BLaER1 treated with 17β-estradiol and CSF1 and Interleukin-3, amounts not matched to agents 10 nM and 100 nM (cell line): ENCODE measurements around the gene PMEPA1.

ENCODE experiments used
- H3K27ac ChIP-seq, 11 experiments: shearing (Covaris generic); formaldehyde crosslinking; 2 replicates each; pipeline ENCODE4 v1.8.1; 2022
- H3K27me3 ChIP-seq, 11 experiments: shearing (Covaris generic); formaldehyde crosslinking; 2 replicates each; pipeline ENCODE4 v1.8.1; 2022
- H3K36me3 ChIP-seq, 11 experiments: shearing (Covaris generic); formaldehyde crosslinking; 2 replicates each; pipeline ENCODE4 v1.8.1; 2022
- H3K4me1 ChIP-seq, 10 experiments: shearing (Covaris generic); formaldehyde crosslinking; 2 replicates each; pipeline ENCODE4 v1.8.1; 2022
- H3K4me2 ChIP-seq, 11 experiments: shearing (Covaris generic); formaldehyde crosslinking; 2 replicates each; pipeline ENCODE4 v1.8.1; 2022
- H3K4me3 ChIP-seq, 10 experiments: shearing (Covaris generic); formaldehyde crosslinking; 2 replicates each; pipeline ENCODE4 v1.8.1; 2022
- H3K9ac ChIP-seq, 11 experiments: shearing (Covaris generic); formaldehyde crosslinking; 2 replicates each; pipeline ENCODE4 v1.8.1; 2022
- H3K9me3 ChIP-seq, 11 experiments: shearing (Covaris generic); formaldehyde crosslinking; replicated peaks in 1 of 11; 2 replicates each; pipeline ENCODE4 v1.8.1; 2022
- H4K20me1 ChIP-seq, 11 experiments: shearing (Covaris generic); formaldehyde crosslinking; 2 replicates each; pipeline ENCODE4 v1.8.1; 2022
- Cebpa-rat ChIP-seq, 11 experiments: shearing (Covaris generic); IDR thresholded peaks; 2 replicates each; pipeline ENCODE4 v1.8.1; 2022

Gene PMEPA1

GRCh38 chr20:57703013-57703412 lies 6.8 kb downstream of the PMEPA1 start:
- Histone ChIP-seq H4K20me1 (peaks cover 4 to 100% (median 97%) of the 10 kb centered on the region in 11 experiments; a peak in 20 of 22 replicates), H3K9me3 (no peaks in the 10 kb centered on the region), H3K4me1 (peaks cover 42 to 100% (median 100%) of the 10 kb centered on the region in 10 experiments), H3K27me3 (peaks cover 0 to 86% (median 0%) of the 10 kb centered on the region in 11 experiments; a peak in 7 of 22 replicates), H3K27ac (peak overlapping the region in 4 of 11 experiments; percentile 52 to 89 (median 58); a peak in 8 of 22 replicates), H3K9ac (peak overlapping the region in 4 of 11 experiments; percentile 51 to 93 (median 58); a peak in 8 of 22 replicates), H3K36me3 (peaks cover 0 to 3% (median 0%) of the 10 kb centered on the region in 11 experiments; a peak in 2 of 22 replicates), H3K4me3 (peak overlapping the region in 2 of 10 experiments; percentile 21 to 28; a peak in 3 of 20 replicates), H3K4me2 (peak overlapping the region; percentile 27 to 98 (median 91))
- no peak for TF ChIP-seq Cebpa-rat (IDR thresholded peaks at IDR 0.05)

DNA sequence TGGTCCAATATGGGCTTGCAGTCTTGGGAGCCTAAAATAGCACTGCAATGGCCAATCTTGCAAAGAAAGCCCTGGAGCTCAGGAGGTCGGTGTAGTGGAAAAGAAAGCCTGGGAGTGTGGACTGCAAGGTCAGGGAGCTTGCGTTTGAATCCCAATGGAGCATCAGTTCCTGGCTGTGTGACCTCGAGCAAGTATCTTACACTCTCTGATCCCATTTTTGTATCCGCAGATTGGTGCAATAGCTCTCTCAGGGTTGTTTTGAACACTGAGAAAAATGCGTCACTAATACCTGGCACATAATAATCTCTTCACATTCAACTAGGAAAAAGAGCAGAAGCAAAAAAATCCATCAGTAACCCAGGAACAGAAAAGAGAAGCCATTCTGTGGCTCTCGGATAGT lies 7.3 kb downstream of the PMEPA1 start:
- H4K20me1 ChIP-seq: peaks cover 4 to 100% (median 97%) of the 10 kb centered on the region in 11 experiments; a peak in 20 of 22 replicates
- peak overlapping the region in 4 of 11 experiments; percentile 52 to 89 (median 58); a peak in 7 of 22 replicates for H3K27ac ChIP-seq
- H3K4me2 ChIP-seq: peak overlapping the region in 9 of 11 experiments; percentile 81 to 98 (median 92); a peak in 19 of 22 replicates
- no peak for TF ChIP-seq Cebpa-rat (IDR thresholded peaks at IDR 0.05)
- peak overlapping the region in 2 of 10 experiments; percentile 21 to 28; a peak in 2 of 20 replicates for H3K4me3 ChIP-seq
- peaks cover 0 to 82% (median 0%) of the 10 kb centered on the region in 11 experiments; a peak in 7 of 22 replicates for H3K27me3 ChIP-seq
- no peaks in the 10 kb centered on the region for H3K9me3 ChIP-seq
- H3K4me1 ChIP-seq: peaks cover 40 to 100% (median 100%) of the 10 kb centered on the region in 10 experiments
- peaks cover 0 to 3% (median 0%) of the 10 kb centered on the region in 11 experiments; a peak in 2 of 22 replicates for H3K36me3 ChIP-seq
- peak overlapping the region in 4 of 11 experiments; percentile 44 to 93 (median 58); a peak in 7 of 22 replicates for H3K9ac ChIP-seq

GRCh38 chr20:57702091-57702490 lies 7.7 kb downstream of the PMEPA1 start:
- H4K20me1 ChIP-seq: peaks cover 4 to 100% (median 97%) of the 10 kb centered on the region in 11 experiments; a peak in 20 of 22 replicates
- H3K9ac ChIP-seq: peak overlapping the region in 2 of 11 experiments; percentile 2 to 93; a peak in 3 of 22 replicates
- H3K4me3 ChIP-seq: no peak overlapping the region
- H3K4me1 ChIP-seq: peaks cover 36 to 100% (median 100%) of the 10 kb centered on the region in 10 experiments
- peaks cover 0 to 82% (median 0%) of the 10 kb centered on the region in 11 experiments; a peak in 7 of 22 replicates for H3K27me3 ChIP-seq
- no peak for TF ChIP-seq Cebpa-rat (IDR thresholded peaks at IDR 0.05)
- H3K4me2 ChIP-seq: peak overlapping the region in 9 of 11 experiments; percentile 81 to 98 (median 92); a peak in 18 of 22 replicates
- H3K9me3 ChIP-seq: no peaks in the 10 kb centered on the region
- H3K36me3 ChIP-seq: peaks cover 0 to 3% (median 0%) of the 10 kb centered on the region in 11 experiments; a peak in 2 of 22 replicates
- peak overlapping the region in 3 of 11 experiments; percentile 15 to 60 (median 56); a peak in 3 of 22 replicates for H3K27ac ChIP-seq

GRCh38 chr20:57701651-57702050 lies 8.2 kb downstream of the PMEPA1 start:
- peak overlapping the region in 9 of 11 experiments; percentile 81 to 98 (median 92); a peak in 18 of 22 replicates for H3K4me2 ChIP-seq

DNA sequence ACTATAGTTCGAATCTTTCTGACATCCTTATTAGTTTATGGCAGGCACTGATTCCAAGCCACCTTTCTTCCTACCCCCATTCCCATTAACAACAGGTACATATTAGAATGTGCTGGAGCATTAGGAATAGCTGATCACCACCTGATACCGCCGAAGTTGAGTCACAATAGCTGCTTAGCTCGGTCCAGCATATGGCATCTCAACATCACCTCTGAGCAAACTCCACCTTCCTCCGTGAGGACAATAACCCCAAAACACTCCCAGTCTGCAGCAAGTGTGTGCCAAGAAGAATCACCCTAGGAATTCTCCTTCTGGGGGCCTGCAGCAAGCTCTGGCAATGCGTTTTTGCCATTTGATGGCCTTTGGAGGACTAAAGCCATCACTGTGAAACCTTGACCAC lies 8.7 kb downstream of the PMEPA1 start:
- Histone ChIP-seq H3K4me3 (no peak overlapping the region), H3K9me3 (no peaks in the 10 kb centered on the region), H3K4me2 (peak overlapping the region in 8 of 11 experiments; percentile 81 to 98 (median 94); a peak in 17 of 22 replicates), H3K9ac (0 out of 22 replicates have a peak overlapping the region, but pooled peaks of 1 of the 11 experiments have one; percentile 15), H3K27me3 (peaks cover 0 to 82% (median 0%) of the 10 kb centered on the region in 11 experiments; a peak in 7 of 22 replicates), H3K36me3 (peaks cover 0 to 3% (median 0%) of the 10 kb centered on the region in 11 experiments; a peak in 2 of 22 replicates), H4K20me1 (peaks cover 3 to 100% (median 97%) of the 10 kb centered on the region in 11 experiments; a peak in 20 of 22 replicates), H3K27ac (no peak overlapping the region), H3K4me1 (peaks cover 35 to 100% (median 100%) of the 10 kb centered on the region in 10 experiments)
- TF ChIP-seq Cebpa-rat (IDR thresholded peaks at IDR 0.05): no peak

More at GRCh38 chr20:57701651-57702050, 8.2 kb downstream of the PMEPA1 start:
- Histone ChIP-seq H3K36me3 (peaks cover 0 to 3% (median 0%) of the 10 kb centered on the region in 11 experiments; a peak in 2 of 22 replicates), H4K20me1 (peaks cover 4 to 100% (median 97%) of the 10 kb centered on the region in 11 experiments; a peak in 20 of 22 replicates), H3K27ac (peak overlapping the region in 2 of 11 experiments; percentile 15 to 60; a peak in 2 of 22 replicates), H3K9ac (peak overlapping the region in 2 of 11 experiments; percentile 15 to 93; a peak in 2 of 22 replicates), H3K4me3 (no peak overlapping the region), H3K27me3 (peaks cover 0 to 82% (median 0%) of the 10 kb centered on the region in 11 experiments; a peak in 7 of 22 replicates), H3K9me3 (no peaks in the 10 kb centered on the region), H3K4me1 (peaks cover 35 to 100% (median 100%) of the 10 kb centered on the region in 10 experiments)
- TF ChIP-seq Cebpa-rat (IDR thresholded peaks at IDR 0.05): no peak

- TF ChIP-seq Cebpa-rat (IDR thresholded peaks at IDR 0.05): no peak
Measured at GRCh38 chr20:57699395-57699794, 10.4 kb downstream of the PMEPA1 start.

DNA sequence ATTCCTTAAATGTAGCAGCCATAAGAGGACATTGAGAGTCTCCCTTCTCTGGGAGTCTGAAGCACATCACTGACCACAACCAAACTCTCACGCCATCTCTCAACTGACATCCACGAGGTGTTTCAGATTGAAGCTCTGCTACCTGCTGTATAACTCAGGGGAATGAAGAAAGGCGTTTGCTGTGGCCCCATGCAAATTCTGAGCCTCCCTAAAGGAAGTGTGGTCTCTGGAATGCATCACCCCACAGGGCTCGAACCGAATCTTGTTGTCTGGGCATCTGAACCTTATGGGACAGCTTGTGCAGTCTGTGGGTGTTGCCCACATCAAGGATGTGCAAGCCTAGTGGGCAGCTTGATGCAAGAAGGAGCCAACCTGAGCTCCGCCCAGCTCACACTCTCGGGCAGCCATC lies 10.9 kb downstream of the PMEPA1 start:
- Histone ChIP-seq H4K20me1 (peaks cover 0 to 100% (median 97%) of the 10 kb centered on the region in 11 experiments; a peak in 16 of 22 replicates), H3K9me3 (no peaks in the 10 kb centered on the region), H3K27me3 (peaks cover 0 to 65% (median 0%) of the 10 kb centered on the region in 11 experiments; a peak in 6 of 22 replicates), H3K4me3 (no peak overlapping the region), H3K27ac (peak overlapping the region in 9 of 11 experiments; percentile 20 to 68 (median 50); a peak in 16 of 22 replicates), H3K36me3 (no peaks in the 10 kb centered on the region), H3K4me2 (peak overlapping the region; percentile 12 to 98 (median 91); a peak in 21 of 22 replicates), H3K4me1 (peaks cover 35 to 100% (median 100%) of the 10 kb centered on the region in 10 experiments), H3K9ac (peak overlapping the region in 6 of 11 experiments; percentile 10 to 60 (median 53); a peak in 10 of 22 replicates)
- TF ChIP-seq Cebpa-rat (IDR thresholded peaks at IDR 0.05): no peak

More at GRCh38 chr20:57699395-57699794, 10.4 kb downstream of the PMEPA1 start:
- H4K20me1 ChIP-seq: peaks cover 0 to 100% (median 97%) of the 10 kb centered on the region in 11 experiments; a peak in 16 of 22 replicates
- H3K9ac ChIP-seq: peak overlapping the region in 6 of 11 experiments; percentile 16 to 60 (median 52); a peak in 11 of 22 replicates
- H3K4me3 ChIP-seq: peak overlapping the region in 2 of 10 experiments; percentile 2 to 50; a peak in 4 of 20 replicates
- peak overlapping the region in 7 of 11 experiments; percentile 26 to 68 (median 58); a peak in 11 of 22 replicates for H3K27ac ChIP-seq
- H3K27me3 ChIP-seq: peaks cover 0 to 69% (median 0%) of the 10 kb centered on the region in 11 experiments; a peak in 6 of 22 replicates
- H3K4me2 ChIP-seq: peak overlapping the region; percentile 12 to 98 (median 91)
- H3K36me3 ChIP-seq: no peaks in the 10 kb centered on the region; a peak in 1 of 22 replicates
- H3K4me1 ChIP-seq: peaks cover 35 to 100% (median 100%) of the 10 kb centered on the region in 10 experiments
- no peaks in the 10 kb centered on the region for H3K9me3 ChIP-seq
